HG02588 (cell line): ENCODE results near the gene DUSP8.

ENCODE experiments used
- ATAC-seq: cut with Tn5 transposase; IDR thresholded peaks from one replicate; pipeline ENCODE4 v1.9.1; 2021; ENCODE audit warnings: mild to moderate bottlenecking, moderate library complexity; ENCODE audit not compliant: unreplicated experiment

DUSP8 gene

GRCh38 chr11:1536065-1536843, 35.8 kb downstream of the DUSP8 start:
- no peak for ATAC-seq

- ATAC-seq: no peak
Measured at GRCh38 chr11:1534682-1535081, 37.4 kb downstream of the DUSP8 start.

- no peak for ATAC-seq
Measured at GRCh38 chr11:1534171-1534570, 37.9 kb downstream of the DUSP8 start.

GRCh38 chr11:1533342-1533725, 38.7 kb downstream of the DUSP8 start:
- ATAC-seq: no peak

GRCh38 chr11:1532606-1533341, 39.3 kb downstream of the DUSP8 start:
- ATAC-seq: no peak

- ATAC-seq: no peak
Measured at GRCh38 chr11:1532014-1532586, 40.0 kb downstream of the DUSP8 start.

GRCh38 chr11:1531449-1532013, 40.5 kb downstream of the DUSP8 start:
- no peak for ATAC-seq

- ATAC-seq: no peak
Measured at GRCh38 chr11:1530686-1531448, 41.2 kb downstream of the DUSP8 start.

- no peak for ATAC-seq
Measured at GRCh38 chr11:1529774-1530173, 42.3 kb downstream of the DUSP8 start.

GRCh38 chr11:1529286-1529685, 42.8 kb downstream of the DUSP8 start:
- no peak for ATAC-seq

- no peak for ATAC-seq
Measured at GRCh38 chr11:1528710-1529109, 43.4 kb downstream of the DUSP8 start.

GRCh38 chr11:1526785-1527184, 45.3 kb downstream of the DUSP8 start:
- no peak for ATAC-seq

GRCh38 chr11:1523779-1524178, 48.3 kb downstream of the DUSP8 start:
- ATAC-seq: no peak

- ATAC-seq: no peak
Measured at GRCh38 chr11:1523077-1523476, 49.0 kb downstream of the DUSP8 start.

GRCh38 chr11:1522081-1522424, 50.0 kb downstream of the DUSP8 start:
- ATAC-seq: no peak

GRCh38 chr11:1521382-1522080, 50.5 kb downstream of the DUSP8 start:
- ATAC-seq: peak; percentile 70

- no peak for ATAC-seq
Measured at GRCh38 chr11:1520663-1521267, 51.3 kb downstream of the DUSP8 start.

GRCh38 chr11:1520209-1520662, 51.8 kb downstream of the DUSP8 start:
- no peak for ATAC-seq

GRCh38 chr11:1519028-1520010, 52.8 kb downstream of the DUSP8 start:
- ATAC-seq: no peak
